Measurements from ENCODE around the gene NAPG. TPM values are rescaled to one million over a fixed set of nuclear protein-coding genes. Genes with fewer than 3 reads are reported as not detected.

NAPG gene
- total RNA-seq = 27.5 and 44.9 TPM in 2 replicates

DNA sequence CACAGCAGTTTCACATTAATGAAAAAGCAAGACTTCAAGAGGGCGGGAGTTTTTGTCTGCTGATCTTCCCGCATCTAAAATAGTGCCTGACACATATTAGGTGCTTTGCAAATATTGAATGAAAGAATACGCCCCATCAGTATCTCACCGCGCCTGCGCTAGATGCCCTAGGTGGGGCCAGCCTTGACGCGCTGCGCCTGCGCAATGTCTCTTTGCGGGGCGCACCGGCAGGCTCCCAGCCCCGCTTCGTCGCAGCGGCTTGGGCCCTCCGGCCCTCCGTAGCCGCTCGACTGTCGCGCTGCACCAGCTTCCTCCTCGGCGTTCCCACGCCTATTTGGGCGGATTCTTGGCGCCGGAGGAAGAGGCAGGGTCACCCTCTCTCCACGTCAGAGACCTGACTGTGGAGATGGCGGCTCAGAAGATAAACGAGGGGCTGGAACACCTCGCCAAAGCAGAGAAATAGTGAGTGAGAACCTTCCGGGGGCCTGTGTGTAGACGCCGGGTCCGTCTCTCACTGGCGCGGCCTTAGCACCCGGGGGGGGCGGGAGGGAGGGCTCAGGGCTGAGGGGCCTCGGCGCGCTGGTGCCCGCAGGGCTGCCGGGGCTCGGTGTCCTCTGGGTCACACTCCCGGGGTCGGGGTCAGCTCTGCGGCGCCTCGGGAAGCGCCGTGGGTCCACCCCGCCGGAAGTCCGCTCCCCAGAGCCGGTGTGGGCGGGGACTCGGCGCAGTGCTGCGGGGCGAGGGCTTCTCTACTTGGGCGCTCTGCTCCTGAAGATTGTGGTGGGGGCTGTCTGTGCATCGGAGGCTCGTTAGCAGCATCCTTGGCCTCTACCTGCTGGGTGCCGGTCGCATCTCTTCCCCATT is at the start of gene NAPG:
Gene NAPG, plus strand, starts transcription at position 331 of the 864 bp plus-strand sequence. Its CDS starts 76 bp downstream, at position 407.

Other genes with a start within 250 kb of the NAPG start
- gene APCDD1, start 71.4 kb upstream of the NAPG start, total RNA-seq = 1.9 and 4.5 TPM in 2 replicates